ENCODE measurements around the gene PRUNE1.

PRUNE1 gene

DNA sequence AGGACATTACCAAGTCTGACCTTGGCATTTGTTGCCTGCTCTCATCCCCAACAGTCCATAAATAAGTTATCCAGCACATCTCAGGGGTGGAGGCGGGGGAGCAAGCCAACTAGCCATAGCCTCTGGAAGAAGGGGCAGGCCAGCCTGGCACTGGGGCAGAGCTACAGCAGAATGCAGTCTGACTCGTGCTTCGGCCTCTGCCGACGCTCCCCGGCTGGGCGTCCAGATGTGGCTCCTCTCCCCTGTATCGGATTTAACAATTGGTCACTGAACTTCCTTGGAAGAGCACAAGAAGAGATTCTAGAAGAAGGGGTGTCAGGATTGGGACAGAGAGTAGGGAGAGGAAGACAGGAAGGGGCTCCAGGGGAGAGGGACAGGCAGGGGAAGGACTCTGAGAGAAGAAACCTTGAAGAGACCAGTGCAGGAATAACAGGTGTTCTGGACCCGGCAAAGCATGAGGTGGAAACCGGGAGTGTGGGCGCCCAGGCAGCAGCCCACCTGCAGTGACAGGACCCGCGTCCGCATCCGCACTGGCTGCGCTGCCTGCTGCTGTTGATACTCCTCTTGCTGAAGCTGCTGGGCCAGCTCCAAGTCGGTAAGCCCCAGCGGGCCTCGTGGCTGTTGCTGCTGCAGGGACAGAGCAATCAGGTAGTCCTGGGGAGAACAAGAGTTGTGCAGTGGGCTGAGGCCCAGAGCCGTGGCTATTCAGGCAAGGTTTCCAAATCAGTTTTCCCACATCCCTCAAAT lies 10.9 kb upstream of the PRUNE1 start:
- H3K9me3 ChIP-seq (ENCODE audit: control insufficient read depth in 2 of 2, low read length in 2 of 2) = no peaks in the 10 kb centered on the region
- no peak overlapping the region for H3K27ac ChIP-seq (ENCODE audit: low read length)
- peaks cover 6% of the 10 kb centered on the region for H3K4me1 ChIP-seq (ENCODE audit: control insufficient read depth, insufficient read depth, low read length)
- H3K9ac ChIP-seq (ENCODE audit: low read length in 2 of 2) = no peak overlapping the region
- no peak overlapping the region for H3K4me3 ChIP-seq (ENCODE audit: low read length in 2 of 2)
- peaks cover 36 to 37% of the 10 kb centered on the region in 2 donors for H3K36me3 ChIP-seq (ENCODE audit: control insufficient read depth in 2 of 2, insufficient read depth in 2 of 2, low read length in 2 of 2)
- no peaks in the 10 kb centered on the region for H3K27me3 ChIP-seq (ENCODE audit: control insufficient read depth in 1 of 2, insufficient read depth in 2 of 2, low read length in 2 of 2)

DNA sequence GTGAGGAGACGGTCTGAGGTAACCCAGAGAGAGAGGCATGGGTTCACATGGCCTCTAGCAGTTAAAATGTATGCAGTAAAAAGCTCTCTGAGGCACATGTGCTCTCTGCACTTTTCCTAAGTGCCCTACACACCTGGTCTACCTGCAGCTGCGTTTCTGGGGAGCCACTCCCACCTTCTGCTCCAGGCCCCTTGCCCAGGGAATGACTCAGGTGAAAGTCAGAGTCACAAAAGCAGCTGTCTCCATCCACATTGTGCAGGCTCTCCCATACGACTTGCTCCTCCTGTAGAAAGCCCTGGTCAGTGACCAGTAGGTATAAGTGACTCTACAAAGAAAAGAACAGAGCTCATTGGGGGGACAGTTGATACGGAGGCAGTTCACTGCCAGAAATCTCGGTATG lies 10.3 kb upstream of the PRUNE1 start:
- Histone ChIP-seq H3K4me3 (ENCODE audit: low read length in 2 of 2) (no peak overlapping the region), H3K27ac (ENCODE audit: low read length) (no peak overlapping the region), H3K36me3 (ENCODE audit: control insufficient read depth in 2 of 2, insufficient read depth in 2 of 2, low read length in 2 of 2) (peaks cover 36 to 42% of the 10 kb centered on the region in 2 donors), H3K27me3 (ENCODE audit: control insufficient read depth in 1 of 2, insufficient read depth in 2 of 2, low read length in 2 of 2) (no peaks in the 10 kb centered on the region), H3K4me1 (ENCODE audit: control insufficient read depth, insufficient read depth, low read length) (peaks cover 10% of the 10 kb centered on the region), H3K9me3 (ENCODE audit: control insufficient read depth in 2 of 2, low read length in 2 of 2) (no peaks in the 10 kb centered on the region), H3K9ac (ENCODE audit: low read length in 2 of 2) (no peak overlapping the region)

DNA sequence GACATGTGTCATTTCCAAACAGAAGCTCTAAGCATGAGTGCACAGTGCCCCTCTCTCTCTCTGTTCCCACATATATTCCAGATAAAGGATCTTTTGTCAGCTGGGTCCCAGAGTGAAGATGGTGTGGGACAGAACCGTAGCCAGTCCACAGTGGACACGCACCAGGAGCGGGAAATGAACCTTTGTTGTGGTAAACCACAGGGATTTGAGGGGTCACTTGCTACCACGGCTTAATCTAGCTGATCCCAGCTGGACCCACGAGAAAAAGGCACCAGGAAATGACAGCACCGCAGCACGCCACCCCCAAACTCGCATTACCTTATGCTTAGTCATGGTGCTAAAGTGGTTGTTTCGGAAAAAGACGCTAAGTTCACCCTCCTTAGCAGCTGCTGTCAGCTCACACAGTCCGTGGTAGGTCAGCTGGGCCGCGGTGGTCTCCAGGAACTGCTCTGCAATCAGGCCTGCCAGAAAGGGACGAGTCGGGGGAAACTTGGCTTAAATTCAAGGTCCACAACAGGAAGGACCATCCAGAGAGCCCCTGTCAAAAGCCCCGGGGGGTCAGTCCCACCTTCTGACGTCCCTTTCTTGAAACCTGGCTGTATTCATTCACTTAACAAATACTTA lies 9.1 kb upstream of the PRUNE1 start:
- H3K4me3 ChIP-seq (ENCODE audit: low read length in 2 of 2) = no peak overlapping the region
- peaks cover 16% of the 10 kb centered on the region for H3K4me1 ChIP-seq (ENCODE audit: control insufficient read depth, insufficient read depth, low read length)
- H3K9me3 ChIP-seq (ENCODE audit: control insufficient read depth in 2 of 2, low read length in 2 of 2) = no peaks in the 10 kb centered on the region
- H3K27me3 ChIP-seq (ENCODE audit: control insufficient read depth in 1 of 2, insufficient read depth in 2 of 2, low read length in 2 of 2) = no peaks in the 10 kb centered on the region
- no peak overlapping the region for H3K9ac ChIP-seq (ENCODE audit: low read length in 2 of 2)
- H3K27ac ChIP-seq (ENCODE audit: low read length) = no peak overlapping the region
- H3K36me3 ChIP-seq (ENCODE audit: control insufficient read depth in 2 of 2, insufficient read depth in 2 of 2, low read length in 2 of 2) = peaks cover 36 to 42% of the 10 kb centered on the region in 2 donors

DNA sequence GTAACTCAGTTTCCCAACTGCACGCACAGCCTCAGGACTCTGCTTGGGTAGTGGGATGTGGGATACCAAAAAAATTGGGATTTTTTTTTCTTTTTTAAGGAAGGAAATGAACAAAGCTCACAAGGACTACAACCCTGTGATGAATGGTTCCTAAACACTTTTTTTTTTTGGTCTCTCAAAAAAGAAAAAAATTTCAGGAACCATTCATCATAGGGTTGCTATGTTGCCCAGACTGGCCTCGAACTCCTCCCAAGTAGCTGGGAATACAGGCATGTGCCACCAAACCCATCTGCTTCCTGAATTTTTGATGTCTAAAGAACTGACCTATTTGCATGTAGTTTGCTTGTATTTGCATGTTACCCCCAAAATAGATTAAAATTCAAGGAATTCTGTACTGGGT lies 8.3 kb upstream of the PRUNE1 start:
- no peak overlapping the region for H3K9ac ChIP-seq (ENCODE audit: low read length in 2 of 2)
- no peak overlapping the region for H3K4me3 ChIP-seq (ENCODE audit: low read length in 2 of 2)
- H3K36me3 ChIP-seq (ENCODE audit: control insufficient read depth in 2 of 2, insufficient read depth in 2 of 2, low read length in 2 of 2) = peaks cover 36 to 42% of the 10 kb centered on the region in 2 donors
- no peaks in the 10 kb centered on the region for H3K27me3 ChIP-seq (ENCODE audit: control insufficient read depth in 1 of 2, insufficient read depth in 2 of 2, low read length in 2 of 2)
- no peak overlapping the region for H3K27ac ChIP-seq (ENCODE audit: low read length)
- peaks cover 22% of the 10 kb centered on the region for H3K4me1 ChIP-seq (ENCODE audit: control insufficient read depth, insufficient read depth, low read length)
- no peaks in the 10 kb centered on the region for H3K9me3 ChIP-seq (ENCODE audit: control insufficient read depth in 2 of 2, low read length in 2 of 2)

DNA sequence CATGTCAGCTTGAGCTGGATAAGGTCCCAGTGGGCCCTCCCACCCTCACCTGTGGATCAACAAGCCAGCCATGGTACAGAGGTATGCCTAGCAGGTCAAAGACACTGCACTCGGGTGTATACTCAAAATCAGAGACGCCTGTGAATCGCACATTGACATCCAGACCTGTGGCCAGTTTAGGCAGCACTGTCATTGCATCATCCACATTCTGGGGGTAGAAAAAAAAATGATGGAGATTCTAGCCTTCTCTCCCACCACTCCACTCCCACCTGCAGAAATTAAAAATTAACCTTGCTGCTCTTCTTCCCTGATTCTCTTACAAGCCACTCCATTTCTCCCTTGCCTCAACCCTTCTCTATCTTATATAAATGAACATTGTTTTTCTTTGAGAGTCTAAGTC lies 7.8 kb upstream of the PRUNE1 start:
- Histone ChIP-seq H3K4me1 (ENCODE audit: control insufficient read depth, insufficient read depth, low read length) (peaks cover 24% of the 10 kb centered on the region), H3K36me3 (ENCODE audit: control insufficient read depth in 2 of 2, insufficient read depth in 2 of 2, low read length in 2 of 2) (peaks cover 36 to 42% of the 10 kb centered on the region in 2 donors), H3K9ac (ENCODE audit: low read length in 2 of 2) (no peak overlapping the region), H3K4me3 (ENCODE audit: low read length in 2 of 2) (no peak overlapping the region), H3K9me3 (ENCODE audit: control insufficient read depth in 2 of 2, low read length in 2 of 2) (no peaks in the 10 kb centered on the region), H3K27me3 (ENCODE audit: control insufficient read depth in 1 of 2, insufficient read depth in 2 of 2, low read length in 2 of 2) (no peaks in the 10 kb centered on the region), H3K27ac (ENCODE audit: low read length) (no peak overlapping the region)

DNA sequence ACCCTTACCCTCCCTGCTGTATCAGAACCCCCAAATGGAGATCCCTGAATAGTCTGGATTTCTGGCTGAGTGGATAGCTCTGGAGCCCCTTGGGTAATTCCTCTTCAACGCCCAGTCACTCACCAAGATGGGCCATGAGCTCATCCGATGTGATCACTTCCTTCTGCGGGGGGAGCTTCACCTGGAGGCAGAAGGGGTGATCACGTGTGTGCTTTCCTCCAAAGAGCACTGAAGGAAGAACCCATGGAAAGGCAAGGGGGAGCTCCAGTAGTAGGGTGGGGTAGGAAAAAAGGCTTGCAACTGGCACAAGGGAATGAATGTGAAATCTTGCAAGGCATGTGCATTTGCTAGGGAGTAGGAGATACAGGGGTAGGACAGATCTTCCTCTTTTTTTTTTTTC lies 6.6 kb upstream of the PRUNE1 start:
- Histone ChIP-seq H3K4me1 (ENCODE audit: control insufficient read depth, insufficient read depth, low read length) (peaks cover 20% of the 10 kb centered on the region), H3K36me3 (ENCODE audit: control insufficient read depth in 2 of 2, insufficient read depth in 2 of 2, low read length in 2 of 2) (peaks cover 36 to 42% of the 10 kb centered on the region in 2 donors), H3K9ac (ENCODE audit: low read length in 2 of 2) (no peak overlapping the region)

DNA sequence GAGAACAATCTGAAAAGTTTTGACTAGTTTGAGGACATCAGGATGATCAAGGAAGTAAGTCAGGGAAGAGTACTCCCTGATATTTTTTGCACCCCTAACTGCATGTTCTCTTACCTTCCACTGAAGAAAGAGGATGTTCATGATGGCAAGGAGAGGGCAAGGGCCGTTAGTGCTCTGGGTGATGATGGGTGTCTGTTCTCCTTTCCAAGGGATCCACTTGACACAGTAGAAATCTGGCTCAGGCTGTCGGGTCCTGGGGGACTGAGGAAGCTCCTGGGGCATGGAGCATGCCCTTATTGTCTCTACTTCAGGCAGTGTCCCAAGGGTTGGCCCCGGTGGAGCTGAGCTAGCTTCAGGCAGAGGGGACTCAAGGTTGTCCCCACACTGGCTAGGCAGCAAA lies 6.2 kb upstream of the PRUNE1 start:
- Histone ChIP-seq H3K36me3 (ENCODE audit: control insufficient read depth in 2 of 2, insufficient read depth in 2 of 2, low read length in 2 of 2) (peaks cover 34 to 37% of the 10 kb centered on the region in 2 donors), H3K9me3 (ENCODE audit: control insufficient read depth in 2 of 2, low read length in 2 of 2) (no peaks in the 10 kb centered on the region), H3K27me3 (ENCODE audit: control insufficient read depth in 1 of 2, insufficient read depth in 2 of 2, low read length in 2 of 2) (no peaks in the 10 kb centered on the region), H3K4me3 (ENCODE audit: low read length in 2 of 2) (no peak overlapping the region), H3K27ac (ENCODE audit: low read length) (no peak overlapping the region), H3K4me1 (ENCODE audit: control insufficient read depth, insufficient read depth, low read length) (peaks cover 23% of the 10 kb centered on the region), H3K9ac (ENCODE audit: low read length in 2 of 2) (no peak overlapping the region)

More for the DNA sequence above, 6.6 kb upstream of the PRUNE1 start:
- no peak overlapping the region for H3K4me3 ChIP-seq (ENCODE audit: low read length in 2 of 2)
- no peaks in the 10 kb centered on the region for H3K27me3 ChIP-seq (ENCODE audit: control insufficient read depth in 1 of 2, insufficient read depth in 2 of 2, low read length in 2 of 2)
- no peak overlapping the region for H3K27ac ChIP-seq (ENCODE audit: low read length)
- no peaks in the 10 kb centered on the region for H3K9me3 ChIP-seq (ENCODE audit: control insufficient read depth in 2 of 2, low read length in 2 of 2)

DNA sequence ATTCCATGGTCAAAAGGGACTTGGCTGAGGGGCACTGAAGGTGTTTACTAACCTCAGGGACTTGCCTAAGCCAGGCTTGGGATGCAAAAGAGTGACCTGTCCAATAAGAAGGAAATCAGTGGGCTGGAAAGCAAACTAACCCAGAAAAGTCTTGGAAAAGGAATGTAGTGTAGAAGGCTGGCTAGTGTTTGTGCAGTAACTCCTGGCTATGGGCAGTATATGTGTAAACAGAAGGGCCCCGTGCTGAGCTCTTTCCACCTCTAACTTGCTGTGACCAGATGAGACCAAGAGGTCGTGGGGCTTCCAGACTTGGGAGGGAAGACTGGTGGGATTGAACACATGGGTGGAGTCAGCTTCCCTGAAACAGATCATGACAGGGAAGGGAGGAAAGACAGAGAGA lies 5.6 kb upstream of the PRUNE1 start:
- Histone ChIP-seq H3K9ac (ENCODE audit: low read length in 2 of 2) (no peak overlapping the region), H3K27ac (ENCODE audit: low read length) (no peak overlapping the region), H3K4me3 (ENCODE audit: low read length in 2 of 2) (no peak overlapping the region), H3K4me1 (ENCODE audit: control insufficient read depth, insufficient read depth, low read length) (peaks cover 28% of the 10 kb centered on the region), H3K36me3 (ENCODE audit: control insufficient read depth in 2 of 2, insufficient read depth in 2 of 2, low read length in 2 of 2) (peaks cover 29 to 34% of the 10 kb centered on the region in 2 donors), H3K27me3 (ENCODE audit: control insufficient read depth in 1 of 2, insufficient read depth in 2 of 2, low read length in 2 of 2) (no peaks in the 10 kb centered on the region), H3K9me3 (ENCODE audit: control insufficient read depth in 2 of 2, low read length in 2 of 2) (no peaks in the 10 kb centered on the region)

DNA sequence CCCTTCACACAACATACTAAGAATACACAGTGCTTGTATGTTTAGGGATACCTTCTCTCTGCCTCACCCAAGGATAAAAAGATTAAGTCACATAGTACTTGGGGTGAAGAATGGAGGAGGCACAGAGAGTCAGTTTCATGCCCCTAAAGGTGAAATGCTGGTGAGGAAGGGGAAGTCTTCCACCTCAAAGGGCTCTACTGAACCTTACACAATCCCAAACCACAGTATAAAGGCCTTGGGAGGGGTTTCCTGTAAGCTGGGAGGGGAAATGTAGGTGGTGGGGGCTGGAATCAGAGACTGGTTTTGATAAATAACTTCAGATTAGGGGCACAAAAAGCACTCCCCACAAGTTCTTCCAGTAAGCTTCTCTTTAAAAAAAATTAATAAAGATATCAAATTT lies 5.1 kb upstream of the PRUNE1 start:
- Histone ChIP-seq H3K4me3 (ENCODE audit: low read length in 2 of 2) (peak overlapping the region; percentile 28 to 47), H3K27me3 (ENCODE audit: control insufficient read depth in 1 of 2, insufficient read depth in 2 of 2, low read length in 2 of 2) (no peaks in the 10 kb centered on the region), H3K36me3 (ENCODE audit: control insufficient read depth in 2 of 2, insufficient read depth in 2 of 2, low read length in 2 of 2) (peaks cover 23 to 30% of the 10 kb centered on the region in 2 donors), H3K9me3 (ENCODE audit: control insufficient read depth in 2 of 2, low read length in 2 of 2) (no peaks in the 10 kb centered on the region), H3K9ac (ENCODE audit: low read length in 2 of 2) (peak overlapping the region in 1 of 2 donors; percentile 34), H3K27ac (ENCODE audit: low read length) (no peak overlapping the region), H3K4me1 (ENCODE audit: control insufficient read depth, insufficient read depth, low read length) (peaks cover 33% of the 10 kb centered on the region)

DNA sequence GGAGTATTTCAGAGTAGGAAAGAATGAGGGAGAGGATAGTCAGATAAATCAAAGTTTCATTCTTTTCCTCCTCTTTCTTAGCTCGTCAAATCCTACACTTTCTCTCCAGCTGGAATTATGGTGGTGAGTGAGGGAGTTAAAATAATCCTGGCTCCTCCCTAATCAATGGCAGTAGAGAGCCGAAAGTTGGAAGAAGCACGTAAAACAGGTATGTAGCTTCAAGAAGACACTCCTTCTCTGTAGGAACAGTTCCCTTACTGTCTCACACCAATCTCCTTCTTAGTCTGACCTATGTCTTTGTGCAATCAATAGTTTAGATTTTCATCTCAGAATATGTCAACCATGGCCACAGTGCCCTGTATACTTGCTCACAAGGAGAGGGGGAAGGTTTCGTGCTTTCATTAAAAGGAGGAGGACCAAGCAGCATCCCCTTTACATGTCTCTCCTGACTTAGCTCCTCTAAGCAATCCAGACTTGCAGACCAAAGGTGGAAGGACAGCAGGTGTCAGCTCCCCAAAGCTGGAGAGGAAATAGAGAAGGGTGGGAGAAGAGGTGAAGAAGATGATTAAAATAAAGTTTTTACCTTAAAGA lies 2.4 kb upstream of the PRUNE1 start:
- H3K9me3 ChIP-seq (ENCODE audit: control insufficient read depth in 2 of 2, low read length in 2 of 2) = no peaks in the 10 kb centered on the region
- peaks cover 10 to 12% of the 10 kb centered on the region in 2 donors for H3K36me3 ChIP-seq (ENCODE audit: control insufficient read depth in 2 of 2, insufficient read depth in 2 of 2, low read length in 2 of 2)
- H3K27ac ChIP-seq (ENCODE audit: low read length) = peak overlapping the region; percentile 92
- H3K4me3 ChIP-seq (ENCODE audit: low read length in 2 of 2) = peak overlapping the region; percentile 72 to 95
- H3K27me3 ChIP-seq (ENCODE audit: control insufficient read depth in 1 of 2, insufficient read depth in 2 of 2, low read length in 2 of 2) = no peaks in the 10 kb centered on the region
- H3K4me1 ChIP-seq (ENCODE audit: control insufficient read depth, insufficient read depth, low read length) = peaks cover 44% of the 10 kb centered on the region
- peak overlapping the region; percentile 59 to 95 for H3K9ac ChIP-seq (ENCODE audit: low read length in 2 of 2)
